HG03097 (cell line): ENCODE data around the gene SMIM45.
A peak's percentile ranks its signal among the peaks of the same experiment; 100 is the strongest.

Experiments used
- ATAC-seq: cut with Tn5 transposase; IDR thresholded peaks from one replicate; pipeline ENCODE4 v1.9.1; 2021; ENCODE audit not compliant: unreplicated experiment, low FRiP score

Gene SMIM45

GRCh38 chr22:41996826-41997225, 44.9 kb downstream of the SMIM45 start:
- ATAC-seq: no peak

DNA sequence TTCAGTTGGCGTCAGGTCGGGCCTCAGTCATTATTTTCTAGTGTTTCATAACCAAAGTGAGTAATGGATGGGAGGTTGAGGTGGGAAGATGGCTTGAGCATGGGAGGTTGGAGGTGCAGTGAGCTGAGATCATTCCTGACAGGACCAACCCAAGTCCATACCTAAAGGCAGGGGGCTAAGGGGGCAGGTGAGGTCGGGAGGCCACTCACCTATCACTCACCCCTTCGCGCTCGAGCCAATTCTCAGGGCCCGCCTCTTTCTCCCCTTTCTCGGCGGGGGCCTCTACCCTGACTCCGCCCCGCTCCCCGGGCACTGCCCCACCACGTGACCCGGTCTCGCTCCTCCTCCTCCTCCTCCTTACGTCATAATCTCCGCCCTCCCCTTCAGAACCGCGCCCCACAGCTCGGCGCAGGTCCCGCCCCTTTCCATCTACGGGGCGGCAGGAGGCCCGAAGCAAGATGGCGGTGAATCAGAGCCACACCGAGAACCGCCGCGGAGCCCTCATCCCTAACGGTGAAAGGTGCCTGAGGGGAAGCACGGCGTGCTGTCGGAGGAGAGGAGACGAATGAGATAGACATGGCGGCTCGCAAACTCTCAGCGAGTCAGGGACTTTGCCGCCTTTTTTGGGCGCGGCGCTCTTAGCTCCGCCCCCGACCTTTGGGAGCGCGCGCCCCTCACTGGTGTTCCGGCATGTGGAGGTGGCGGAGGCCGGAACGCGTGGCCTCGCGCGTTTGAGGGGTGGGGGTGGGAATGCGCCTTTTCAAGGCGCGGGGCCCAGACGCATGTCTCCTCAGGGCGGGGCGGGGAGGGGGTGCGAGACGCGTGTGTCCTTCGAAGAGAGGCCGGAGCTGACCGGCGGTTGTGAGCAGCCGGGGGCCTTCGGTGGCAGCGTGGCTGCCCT, 46.7 kb downstream of the SMIM45 start, which contains the start of gene WBP2NL:
TSS of gene WBP2NL (plus strand) at position 428 of the 901 bp plus-strand sequence. CDS start at position 459, 31 bp downstream.
- peak; percentile 84 for ATAC-seq

GRCh38 chr22:42000466-42000865, 48.5 kb downstream of the SMIM45 start:
- ATAC-seq: no peak

DNA sequence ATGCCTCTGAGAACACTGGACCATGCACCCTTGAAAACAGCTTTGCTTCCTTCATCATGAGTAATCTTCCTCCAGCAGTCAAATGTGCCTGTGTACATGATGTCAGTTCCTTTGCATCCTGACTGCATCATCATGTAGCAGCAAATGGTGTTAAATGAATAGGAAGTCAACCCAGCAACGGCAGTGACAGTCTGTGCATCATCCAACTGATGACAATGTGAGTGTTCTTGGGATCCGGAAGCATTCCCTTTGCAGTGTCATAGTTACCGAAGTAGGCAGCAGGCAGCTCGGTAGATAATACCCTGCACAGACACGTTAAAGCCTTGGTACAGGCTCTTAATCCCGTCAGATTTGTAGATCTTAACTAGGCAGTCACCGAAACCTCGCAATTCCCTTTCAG, 49.2 kb downstream of the SMIM45 start:
- ATAC-seq: no peak

DNA sequence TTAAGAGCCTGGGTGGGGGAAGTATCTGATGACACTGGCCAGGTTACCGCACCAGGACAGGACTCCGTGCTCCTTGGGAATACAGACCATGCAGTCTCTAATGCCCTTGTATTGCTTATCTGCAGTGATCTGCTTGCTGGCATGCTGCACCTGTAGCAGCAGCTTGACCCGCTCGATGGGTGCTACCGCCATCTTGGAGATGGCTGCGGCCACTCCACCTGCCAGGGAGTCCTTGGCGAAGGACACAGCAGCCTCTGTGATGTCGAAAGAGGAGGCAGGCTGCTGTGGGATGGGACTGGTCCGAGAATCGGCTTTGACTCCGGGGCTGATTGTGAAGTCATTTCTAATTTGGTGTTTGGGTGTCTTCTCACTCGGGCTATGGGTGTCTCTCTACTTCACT, 49.8 kb downstream of the SMIM45 start:
- no peak for ATAC-seq

DNA sequence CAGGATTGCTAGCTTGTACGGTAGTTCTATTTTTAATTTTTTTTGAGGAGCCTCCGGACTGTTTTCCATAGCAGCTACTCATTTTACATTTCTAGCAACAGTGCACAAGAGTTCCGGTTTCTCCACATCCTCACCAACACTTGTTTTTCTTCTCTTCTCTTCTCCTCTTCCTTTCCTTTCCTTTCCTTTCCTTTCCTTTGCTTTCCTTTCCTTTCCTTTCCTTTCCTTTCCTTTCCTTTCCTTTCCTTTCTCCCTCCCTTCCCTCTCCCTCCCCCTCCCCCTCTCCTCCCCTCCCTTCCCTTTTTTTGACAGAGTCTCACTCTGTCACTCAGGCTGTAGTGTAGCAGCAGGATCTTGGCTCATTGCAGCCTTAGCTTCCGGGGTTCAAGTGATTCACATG, 56.0 kb downstream of the SMIM45 start:
- no peak for ATAC-seq
